IPS-15b (cell line): ENCODE data around the gene SIPA1L2.
"Not testable (repeated sequence)": the region's sequence is repeated elsewhere in the genome, so short reads cannot be mapped to it uniquely, and the experiment has no call there.

Experiments
- H3K27me3 ChIP-seq: one replicate; pipeline ENCODE4 v1.6.1; 2013; ENCODE audit warnings: low read length; ENCODE audit not compliant: control insufficient read depth, insufficient read depth
- H3K36me3 ChIP-seq: one replicate; pipeline ENCODE4 v1.6.1; 2013; ENCODE audit warnings: low read length; ENCODE audit not compliant: control insufficient read depth, insufficient read depth
- H3K4me1 ChIP-seq: one replicate; pipeline ENCODE4 v1.6.1; 2013; ENCODE audit warnings: mild to moderate bottlenecking, low read length; ENCODE audit not compliant: control insufficient read depth, insufficient read depth
- H3K4me3 ChIP-seq: one replicate; pipeline ENCODE4 v1.5.1; 2013; ENCODE audit warnings: low read depth, low read length
- H3K9ac ChIP-seq: one replicate; pipeline ENCODE4 v1.6.1; 2013; ENCODE audit warnings: low read depth, mild to moderate bottlenecking, low read length
- H3K9me3 ChIP-seq: one replicate; pipeline ENCODE4 v1.6.1; 2013; ENCODE audit warnings: mild to moderate bottlenecking, low read length; ENCODE audit not compliant: control insufficient read depth, insufficient read depth

Gene SIPA1L2

GRCh38 chr1:232624546-232625281 is 5.2 kb downstream of the SIPA1L2 start:
- H3K36me3 ChIP-seq: no peaks in the 10 kb centered on the region
- H3K4me1 ChIP-seq: peaks cover 7% of the 10 kb centered on the region
- no peaks in the 10 kb centered on the region for H3K9me3 ChIP-seq
- no peak overlapping the region for H3K4me3 ChIP-seq
- no peak overlapping the region for H3K9ac ChIP-seq
- peaks cover 17% of the 10 kb centered on the region for H3K27me3 ChIP-seq

GRCh38 chr1:232622981-232623380 is 7.0 kb downstream of the SIPA1L2 start:
- Histone ChIP-seq H3K9me3 (no peaks in the 10 kb centered on the region), H3K9ac (no peak overlapping the region), H3K36me3 (no peaks in the 10 kb centered on the region), H3K27me3 (peaks cover 2% of the 10 kb centered on the region), H3K4me3 (no peak overlapping the region), H3K4me1 (peaks cover 7% of the 10 kb centered on the region)

GRCh38 chr1:232622378-232622777 is 7.6 kb downstream of the SIPA1L2 start:
- Histone ChIP-seq H3K27me3 (no peaks in the 10 kb centered on the region), H3K36me3 (no peaks in the 10 kb centered on the region), H3K9me3 (no peaks in the 10 kb centered on the region), H3K4me1 (peaks cover 7% of the 10 kb centered on the region), H3K9ac (no peak overlapping the region), H3K4me3 (no peak overlapping the region)

- no peaks in the 10 kb centered on the region for H3K27me3 ChIP-seq
- H3K36me3 ChIP-seq: no peaks in the 10 kb centered on the region
- H3K4me3 ChIP-seq: no peak overlapping the region
- peaks cover 7% of the 10 kb centered on the region for H3K4me1 ChIP-seq
- H3K9me3 ChIP-seq: no peaks in the 10 kb centered on the region
- H3K9ac ChIP-seq: no peak overlapping the region
Measured at GRCh38 chr1:232621050-232621449, 8.9 kb downstream of the SIPA1L2 start.

- H3K36me3 ChIP-seq: no peaks in the 10 kb centered on the region
- no peak overlapping the region for H3K4me3 ChIP-seq
- no peaks in the 10 kb centered on the region for H3K9me3 ChIP-seq
- H3K27me3 ChIP-seq: no peaks in the 10 kb centered on the region
- H3K4me1 ChIP-seq: peaks cover 7% of the 10 kb centered on the region
- no peak overlapping the region for H3K9ac ChIP-seq
Measured at GRCh38 chr1:232620356-232620969, 9.5 kb downstream of the SIPA1L2 start.

- Histone ChIP-seq H3K27me3 (no peaks in the 10 kb centered on the region), H3K4me1 (peaks cover 3% of the 10 kb centered on the region), H3K9me3 (no peaks in the 10 kb centered on the region), H3K4me3 (no peak overlapping the region), H3K36me3 (no peaks in the 10 kb centered on the region), H3K9ac (no peak overlapping the region)
Measured at GRCh38 chr1:232617237-232617636, 12.7 kb downstream of the SIPA1L2 start.

GRCh38 chr1:232615306-232615800 is 14.6 kb downstream of the SIPA1L2 start:
- Histone ChIP-seq H3K9me3 (no peaks in the 10 kb centered on the region), H3K4me1 (no peaks in the 10 kb centered on the region), H3K27me3 (no peaks in the 10 kb centered on the region), H3K4me3 (no peak overlapping the region), H3K9ac (no peak overlapping the region), H3K36me3 (no peaks in the 10 kb centered on the region)

GRCh38 chr1:232614811-232615210 is 15.1 kb downstream of the SIPA1L2 start:
- Histone ChIP-seq H3K4me3 (no peak overlapping the region), H3K9ac (no peak overlapping the region), H3K36me3 (no peaks in the 10 kb centered on the region), H3K27me3 (no peaks in the 10 kb centered on the region), H3K9me3 (no peaks in the 10 kb centered on the region), H3K4me1 (no peaks in the 10 kb centered on the region)

GRCh38 chr1:232613752-232614381 is 16.1 kb downstream of the SIPA1L2 start:
- H3K9ac ChIP-seq: no peak overlapping the region
- H3K4me3 ChIP-seq: no peak overlapping the region
- H3K27me3 ChIP-seq: no peaks in the 10 kb centered on the region
- H3K9me3 ChIP-seq: no peaks in the 10 kb centered on the region
- H3K36me3 ChIP-seq: no peaks in the 10 kb centered on the region
- no peaks in the 10 kb centered on the region for H3K4me1 ChIP-seq

GRCh38 chr1:232612836-232613235 is 17.1 kb downstream of the SIPA1L2 start:
- not testable (repeated sequence) for H3K36me3 ChIP-seq, H3K4me3 ChIP-seq, H3K4me1 ChIP-seq

GRCh38 chr1:232611834-232612233 is 18.1 kb downstream of the SIPA1L2 start:
- no peak overlapping the region for H3K9ac ChIP-seq
- H3K9me3 ChIP-seq: no peaks in the 10 kb centered on the region
- no peaks in the 10 kb centered on the region for H3K4me1 ChIP-seq

More at GRCh38 chr1:232612836-232613235, 17.1 kb downstream of the SIPA1L2 start:
- not testable (repeated sequence) for H3K27me3 ChIP-seq, H3K9me3 ChIP-seq, H3K9ac ChIP-seq

More at GRCh38 chr1:232611834-232612233, 18.1 kb downstream of the SIPA1L2 start:
- Histone ChIP-seq H3K4me3 (no peak overlapping the region), H3K36me3 (no peaks in the 10 kb centered on the region), H3K27me3 (no peaks in the 10 kb centered on the region)
